Measurements from ENCODE around the gene PHF13. TPM values are rescaled to one million over a fixed set of nuclear protein-coding genes. Genes with fewer than 3 reads are reported as not detected.
"Not testable (repeated sequence)": the region's sequence is repeated elsewhere in the genome, so short reads cannot be mapped to it uniquely, and the experiment has no call there.

PHF13 gene
- total and polyA plus RNA-seq, 7 experiments from 2014 or later = 4.4 to 14.3 (median 8.0) TPM

- H3K9me3 Mint-ChIP-seq; H3K27me3 ChIP-seq (ENCODE audit: control insufficient read depth in 2 of 2, insufficient read depth in 2 of 2, low read length in 2 of 2); DNase-seq; ATAC-seq; H3K9me3 ChIP-seq (ENCODE audit: control insufficient read depth in 2 of 3, low read length in 3 of 3); H3K27me3 Mint-ChIP-seq: not testable (repeated sequence)
- H3K4me1 Mint-ChIP-seq = peaks cover 13 to 66% (median 49%) of the 10 kb centered on the region in 7 donors
- H3K27ac ChIP-seq (ENCODE audit: low read depth, low read length) = peak overlapping the region; percentile 94
- H3K4me3 ChIP-seq (ENCODE audit: low read length) = peak overlapping the region; percentile 98
- H3K4me3 Mint-ChIP-seq = peak overlapping the region; percentile 89 to 99 (median 96)
- intact Hi-C loops (cut with micrococcal nuclease) = loop anchor here (2.0 to 5.0 kb wide), 8 partner anchors 55 to 608 kb away; partner anchors contain the start of genes NPHP4 (in 2 of the 2), ACOT7 (in 1 of the 2), CAMTA1 (in 1 of the 2) and ICMT (in 1 of the 2)
- H3K36me3 Mint-ChIP-seq = peaks cover 0 to 21% (median 4%) of the 10 kb centered on the region in 5 donors
- ChIA-PET CTCF (interaction anchor here (1.0 to 3.6 kb wide), 8 partner anchors 12 to 112 kb away, joined by 3 to 17 read pairs (median 6); partner anchors contain the start of genes NOL9, PLEKHG5, TAS1R1 and THAP3), POLR2A (interaction anchor here (0.7 to 15.1 kb wide), 16 partner anchors 8 to 140 kb away, joined by 3 to 246 read pairs (median 10); partner anchors contain the start of genes NOL9, PHF13, TAS1R1 and THAP3)
- H3K4me1 ChIP-seq (ENCODE audit: control insufficient read depth in 2 of 2, insufficient read depth in 2 of 2, low read length in 2 of 2) = peaks cover 37 to 46% of the 10 kb centered on the region in 2 donors
- H3K27ac Mint-ChIP-seq = peak overlapping the region; percentile 65 to 97 (median 93)
- peaks cover 0 to 44% (median 16%) of the 10 kb centered on the region in 3 experiments for H3K36me3 ChIP-seq (ENCODE audit: control insufficient read depth in 2 of 3, insufficient read depth in 3 of 3, low read length in 3 of 3)
Measured at GRCh38 chr1:6599991-6600390, 13.5 kb upstream of the PHF13 start.

- H3K36me3 ChIP-seq (ENCODE audit: control insufficient read depth in 2 of 3, insufficient read depth in 3 of 3, low read length in 3 of 3) = peaks cover 0 to 38% (median 16%) of the 10 kb centered on the region in 3 experiments
- Mint-ChIP-seq H3K9me3 (peaks cover 0 to 2% (median 0%) of the 10 kb centered on the region in 11 donors), H3K27me3 (no peaks in the 10 kb centered on the region), H3K36me3 (peaks cover 0 to 16% (median 0%) of the 10 kb centered on the region in 5 donors), H3K4me1 (peaks cover 13 to 61% (median 49%) of the 10 kb centered on the region in 7 donors), H3K27ac (peak overlapping the region; percentile 88 to 97 (median 93)), H3K4me3 (peak overlapping the region; percentile 89 to 99 (median 96))
- H3K9me3 ChIP-seq (ENCODE audit: control insufficient read depth in 2 of 3, low read length in 3 of 3) = no peaks in the 10 kb centered on the region
- no peaks in the 10 kb centered on the region for H3K27me3 ChIP-seq (ENCODE audit: control insufficient read depth in 2 of 2, insufficient read depth in 2 of 2, low read length in 2 of 2)
- no peak for DNase-seq
- ATAC-seq = no peak
- intact Hi-C loops (cut with micrococcal nuclease) = loop anchor here (1.0 to 5.0 kb wide), 9 partner anchors 20 to 608 kb away; partner anchors contain the start of genes NPHP4 (in 2 of the 2), ACOT7 (in 1 of the 2), CAMTA1 (in 1 of the 2) and ICMT (in 1 of the 2)
- CTCF ChIA-PET = interaction anchor here (1.0 to 3.6 kb wide), 7 partner anchors 12 to 112 kb away, joined by 3 to 17 read pairs (median 7); partner anchors contain the start of genes NOL9, PLEKHG5, TAS1R1 and THAP3
- peaks cover 37 to 46% of the 10 kb centered on the region in 2 donors for H3K4me1 ChIP-seq (ENCODE audit: control insufficient read depth in 2 of 2, insufficient read depth in 2 of 2, low read length in 2 of 2)
- peak overlapping the region; percentile 94 for H3K27ac ChIP-seq (ENCODE audit: low read depth, low read length)
- peak overlapping the region; percentile 98 for H3K4me3 ChIP-seq (ENCODE audit: low read length)
- POLR2A ChIA-PET = interaction anchor here (0.6 to 15.1 kb wide), 16 partner anchors 9 to 141 kb away, joined by 3 to 246 read pairs (median 10); partner anchors contain the start of genes NOL9, PHF13, PLEKHG5 and TAS1R1
Measured at GRCh38 chr1:6600410-6601048, 13.0 kb upstream of the PHF13 start.

GRCh38 chr1:6601049-6601922 lies 12.2 kb upstream of the PHF13 start:
- peaks cover 0 to 10% (median 0%) of the 10 kb centered on the region in 5 donors for H3K36me3 Mint-ChIP-seq
- intact Hi-C loops (cut with micrococcal nuclease) = loop anchor here (1.0 to 5.0 kb wide), 9 partner anchors 21 to 609 kb away; partner anchors contain the start of genes NPHP4 (in 2 of the 2), ACOT7 (in 1 of the 2), CAMTA1 (in 1 of the 2) and ICMT (in 1 of the 2)
- Histone ChIP-seq H3K4me3 (ENCODE audit: low read length) (peak overlapping the region; percentile 98), H3K36me3 (ENCODE audit: control insufficient read depth in 2 of 3, insufficient read depth in 3 of 3, low read length in 3 of 3) (peaks cover 0 to 31% (median 16%) of the 10 kb centered on the region in 3 experiments), H3K27ac (ENCODE audit: low read depth, low read length) (peak overlapping the region; percentile 94), H3K9me3 (ENCODE audit: control insufficient read depth in 2 of 3, low read length in 3 of 3) (no peaks in the 10 kb centered on the region), H3K27me3 (ENCODE audit: control insufficient read depth in 2 of 2, insufficient read depth in 2 of 2, low read length in 2 of 2) (no peaks in the 10 kb centered on the region), H3K4me1 (ENCODE audit: control insufficient read depth in 2 of 2, insufficient read depth in 2 of 2, low read length in 2 of 2) (peaks cover 37 to 43% of the 10 kb centered on the region in 2 donors)
- peaks cover 0 to 2% (median 0%) of the 10 kb centered on the region in 11 donors for H3K9me3 Mint-ChIP-seq
- H3K27me3 Mint-ChIP-seq = no peaks in the 10 kb centered on the region
- ChIA-PET POLR2A (interaction anchor here (0.6 to 15.1 kb wide), 25 partner anchors 7 to 402 kb away, joined by 3 to 246 read pairs (median 4); partner anchors contain the start of genes NOL9, PHF13, PLEKHG5 and TAS1R1), CTCF (interaction anchor here (0.7 to 3.6 kb wide), 6 partner anchors 11 to 111 kb away, joined by 3 to 17 read pairs (median 4); partner anchors contain the start of genes NOL9, PLEKHG5, TAS1R1 and THAP3)
- ATAC-seq = peak; percentile 58
- H3K27ac Mint-ChIP-seq = peak overlapping the region; percentile 88 to 97 (median 93)
- peaks cover 13 to 53% (median 42%) of the 10 kb centered on the region in 7 donors for H3K4me1 Mint-ChIP-seq
- peak in 7 of 9 donors; percentile 37 to 78 (median 57) for DNase-seq
- H3K4me3 Mint-ChIP-seq = peak overlapping the region; percentile 89 to 99 (median 96)

GRCh38 chr1:6601923-6602668 lies 11.4 kb upstream of the PHF13 start:
- peak; percentile 36 for ATAC-seq
- ChIA-PET POLR2A (interaction anchor here (0.7 to 15.1 kb wide), 22 partner anchors 8 to 403 kb away, joined by 3 to 246 read pairs (median 4); partner anchors contain the start of genes NOL9, PHF13, TAS1R1 and THAP3), CTCF (interaction anchor here (0.7 to 3.6 kb wide), 5 partner anchors 10 to 48 kb away, joined by 3 to 17 read pairs (median 4); partner anchors contain the start of genes NOL9 and TAS1R1)
- Mint-ChIP-seq H3K27me3 (no peaks in the 10 kb centered on the region), H3K4me1 (peaks cover 13 to 45% (median 40%) of the 10 kb centered on the region in 7 donors), H3K27ac (peak overlapping the region in 6 of 9 donors; percentile 88 to 98 (median 94)), H3K9me3 (peaks cover 0 to 2% (median 0%) of the 10 kb centered on the region in 11 donors), H3K4me3 (peak overlapping the region; percentile 89 to 99 (median 96)), H3K36me3 (peaks cover 0 to 10% (median 0%) of the 10 kb centered on the region in 5 donors)
- H3K4me1 ChIP-seq (ENCODE audit: control insufficient read depth in 2 of 2, insufficient read depth in 2 of 2, low read length in 2 of 2) = peaks cover 35% of the 10 kb centered on the region in 2 donors
- DNase-seq = peak in 6 of 9 donors; percentile 33 to 40 (median 38)
- H3K36me3 ChIP-seq (ENCODE audit: control insufficient read depth in 2 of 3, insufficient read depth in 3 of 3, low read length in 3 of 3) = peaks cover 0 to 23% (median 14%) of the 10 kb centered on the region in 3 experiments
- H3K27ac ChIP-seq (ENCODE audit: low read depth, low read length) = peak overlapping the region; percentile 94
- intact Hi-C loops (cut with micrococcal nuclease) = loop anchor here (1.0 to 5.0 kb wide), 15 partner anchors 22 to 610 kb away; partner anchors contain the start of genes CAMTA1 (in 2 of the 2), NOL9 (in 2 of the 2), NPHP4 (in 2 of the 2) and ACOT7 (in 1 of the 2)
- H3K27me3 ChIP-seq (ENCODE audit: control insufficient read depth in 2 of 2, insufficient read depth in 2 of 2, low read length in 2 of 2) = no peaks in the 10 kb centered on the region
- H3K9me3 ChIP-seq (ENCODE audit: control insufficient read depth in 2 of 3, low read length in 3 of 3) = no peaks in the 10 kb centered on the region
- peak overlapping the region; percentile 98 for H3K4me3 ChIP-seq (ENCODE audit: low read length)

GRCh38 chr1:6602669-6603237 lies 10.8 kb upstream of the PHF13 start, which contains the start of gene KLHL21:
KLHL21 (minus strand) TSS chr1:6602869; CDS start chr1:6602817, 52 bp downstream.
- H3K36me3 Mint-ChIP-seq = peaks cover 0 to 6% (median 0%) of the 10 kb centered on the region in 5 donors
- peak within 1 kb of the TSS; percentile 95 to 99 (median 98) for H3K27ac Mint-ChIP-seq
- CTCF ChIA-PET = interaction anchor here (1.0 to 3.6 kb wide), 5 partner anchors 10 to 48 kb away, joined by 3 to 17 read pairs (median 4); partner anchors contain the start of genes NOL9 and TAS1R1
- H3K27ac ChIP-seq (ENCODE audit: low read depth, low read length) = peak within 1 kb of the TSS; percentile 94
- peaks cover 0 to 16% (median 7%) of the 10 kb centered on the region in 3 experiments for H3K36me3 ChIP-seq (ENCODE audit: control insufficient read depth in 2 of 3, insufficient read depth in 3 of 3, low read length in 3 of 3)
- H3K4me1 ChIP-seq (ENCODE audit: control insufficient read depth in 2 of 2, insufficient read depth in 2 of 2, low read length in 2 of 2) = peaks cover 28 to 30% of the 10 kb centered on the region in 2 donors
- H3K9me3 ChIP-seq (ENCODE audit: control insufficient read depth in 2 of 3, low read length in 3 of 3) = no peaks in the 10 kb centered on the region
- DNase-seq (peak; percentile 70 to 93 (median 79)), ATAC-seq (peak; percentile 82)
- intact Hi-C loops (cut with micrococcal nuclease) = loop anchor here (1.0 to 5.0 kb wide), 13 partner anchors 11 to 610 kb away; partner anchors contain the start of genes CAMTA1 (in 2 of the 2), NOL9 (in 2 of the 2), NPHP4 (in 2 of the 2) and PHF13 (in 2 of the 2)
- H3K27me3 ChIP-seq (ENCODE audit: control insufficient read depth in 2 of 2, insufficient read depth in 2 of 2, low read length in 2 of 2) = no peaks in the 10 kb centered on the region
- peaks cover 13 to 40% (median 34%) of the 10 kb centered on the region in 7 donors for H3K4me1 Mint-ChIP-seq
- H3K27me3 Mint-ChIP-seq = peaks cover 0 to 2% (median 0%) of the 10 kb centered on the region in 5 donors
- H3K9me3 Mint-ChIP-seq = peaks cover 0 to 2% (median 0%) of the 10 kb centered on the region in 11 donors
- POLR2A ChIA-PET = interaction anchor here (0.7 to 15.1 kb wide), 21 partner anchors 8 to 404 kb away, joined by 3 to 246 read pairs (median 5); partner anchors contain the start of genes NOL9, PHF13, TAS1R1 and THAP3
- H3K4me3 Mint-ChIP-seq = peak within 1 kb of the TSS; percentile 89 to 99 (median 96)
- peak within 1 kb of the TSS; percentile 98 for H3K4me3 ChIP-seq (ENCODE audit: low read length)
